HG03457 (cell line): ENCODE measurements around the gene ZNF496.
A peak's percentile ranks its signal among the peaks of the same experiment; 100 is the strongest.

ENCODE experiments used
- ATAC-seq: cut with Tn5 transposase; IDR thresholded peaks from one replicate; pipeline ENCODE4 v1.9.1; 2021; ENCODE audit warnings: moderate number of reproducible peaks; ENCODE audit not compliant: unreplicated experiment

ZNF496 gene

DNA sequence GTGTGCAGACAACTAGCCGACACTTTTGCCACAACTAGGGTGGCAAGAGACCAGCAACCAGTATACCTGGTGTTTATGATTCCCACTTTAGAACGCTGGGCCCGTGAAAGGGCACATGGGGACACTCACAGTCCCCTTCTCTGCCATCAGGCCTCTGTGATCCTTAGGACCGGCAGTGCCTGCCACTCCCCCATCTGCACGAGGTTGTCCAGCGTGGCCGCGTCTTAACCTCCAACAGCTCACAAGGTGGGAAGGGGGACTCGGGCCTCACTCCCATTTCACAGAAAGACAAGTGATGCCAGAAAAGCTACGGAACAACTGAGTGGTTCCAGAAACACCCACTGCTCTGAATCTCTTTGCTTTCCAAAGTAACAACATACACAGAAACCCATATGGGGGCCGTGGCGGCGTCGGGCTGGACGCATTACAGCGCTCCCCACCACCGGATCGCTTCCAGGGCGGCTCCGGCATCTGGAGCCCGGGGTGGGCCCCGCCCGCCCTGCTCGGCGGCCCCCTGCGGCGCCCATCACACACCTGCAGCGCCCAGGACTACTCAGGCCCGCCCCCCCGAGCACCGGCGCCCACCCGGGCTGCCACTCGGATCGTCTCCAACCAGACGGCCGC is 1.0 kb downstream of the ZNF496 start:
- ATAC-seq = peak; percentile 25

DNA sequence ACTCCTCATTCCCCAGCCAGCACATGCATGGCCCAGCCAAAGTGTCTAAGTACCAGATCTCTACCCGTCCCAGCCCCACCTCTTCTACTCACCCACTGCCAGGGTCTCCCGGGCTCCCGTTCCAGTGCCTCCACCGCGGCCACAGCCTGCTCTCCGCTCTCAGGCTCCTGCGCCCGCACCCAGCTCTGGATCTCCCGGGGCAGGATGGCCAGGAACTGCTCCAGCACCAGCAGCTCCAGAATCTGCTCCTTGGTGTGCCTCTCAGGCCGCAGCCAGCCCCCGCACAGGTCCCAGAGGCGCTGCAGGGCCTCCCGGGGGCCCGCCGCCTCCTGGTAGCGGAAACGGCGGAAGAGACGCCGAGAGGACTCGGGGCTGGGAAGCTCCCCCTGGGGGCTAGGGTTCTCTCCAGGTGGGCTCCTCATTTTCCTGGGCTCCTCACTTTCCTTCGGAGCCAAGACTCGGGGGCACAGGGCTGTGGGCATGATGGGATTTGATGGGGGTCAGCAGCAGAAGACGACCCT is 2.5 kb downstream of the ZNF496 start:
- no peak for ATAC-seq

DNA sequence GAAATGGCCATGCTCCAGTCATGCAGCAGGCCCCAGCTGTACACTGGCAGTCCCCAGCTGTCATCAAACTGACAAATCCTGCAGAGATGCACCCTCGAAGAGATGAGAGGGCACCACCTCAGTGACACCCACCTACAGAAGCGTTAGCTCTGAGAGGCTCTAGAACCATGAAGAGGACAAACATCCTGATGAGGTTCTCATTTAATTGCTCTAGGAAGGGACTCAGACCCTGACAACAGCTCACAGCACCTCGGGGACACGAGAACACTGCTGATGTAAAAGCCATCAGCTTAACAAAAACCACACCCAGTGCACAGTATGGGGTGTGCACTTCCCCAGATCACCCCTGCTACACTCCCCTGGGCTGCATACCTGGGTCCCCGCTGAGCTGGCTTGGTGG is 3.4 kb downstream of the ZNF496 start:
- no peak for ATAC-seq

DNA sequence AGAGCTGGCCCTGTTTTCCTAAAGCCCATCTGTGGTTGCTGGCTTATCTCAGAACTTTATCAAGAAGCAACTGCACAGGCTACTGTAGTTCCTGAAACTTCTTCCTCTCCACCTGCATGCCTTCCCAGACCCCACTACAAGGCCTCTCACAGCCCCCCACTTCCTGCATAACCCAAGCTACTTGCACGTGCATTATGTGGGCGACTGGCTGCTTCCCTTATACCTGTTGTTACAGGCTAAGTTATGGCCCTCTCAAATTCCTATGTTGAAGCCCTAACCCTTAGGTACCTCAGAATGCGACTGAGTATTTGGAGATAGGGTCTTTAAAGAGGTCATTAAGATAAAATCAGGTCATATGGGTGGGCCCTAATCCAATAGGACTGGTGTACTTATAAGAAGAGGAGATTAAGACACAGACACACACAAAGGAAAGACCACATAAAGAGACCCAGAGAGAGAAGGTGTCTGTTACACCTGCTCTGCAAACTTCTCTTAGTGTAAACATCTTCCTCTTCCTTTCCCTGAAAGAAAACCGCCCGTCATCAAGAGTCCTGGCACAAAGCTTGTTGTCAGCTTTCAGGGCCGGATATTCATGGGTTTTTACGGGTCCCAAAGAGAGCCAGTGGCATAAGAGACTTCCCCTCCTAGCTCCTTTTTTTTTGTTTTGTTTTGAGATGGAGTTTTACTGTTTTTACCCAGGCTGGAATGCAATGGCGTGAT is 5.1 kb downstream of the ZNF496 start:
- no peak for ATAC-seq

DNA sequence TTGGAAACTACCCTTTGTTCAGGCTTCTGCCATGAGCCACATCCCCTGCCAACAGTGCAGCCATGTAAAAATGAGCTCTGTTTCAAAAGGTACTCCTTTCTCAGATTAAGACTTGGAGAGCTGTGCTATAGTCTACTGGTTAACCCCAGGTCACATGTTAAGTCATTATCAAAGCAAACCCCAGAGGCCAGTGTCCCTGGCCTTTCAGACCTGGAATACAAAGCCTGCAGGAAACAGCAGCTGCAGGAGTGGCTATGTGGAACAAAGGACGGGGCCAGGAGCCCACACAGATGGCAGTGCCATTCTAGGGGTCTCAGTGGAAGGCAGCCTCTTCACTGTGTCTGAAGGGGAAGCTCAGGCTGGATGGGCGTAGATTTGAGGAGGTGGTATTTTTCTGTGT is 6.7 kb downstream of the ZNF496 start:
- no peak for ATAC-seq

- ATAC-seq = no peak
These were observed 7.4 kb downstream of the ZNF496 start for GRCh38 chr1:247324204-247324787.

DNA sequence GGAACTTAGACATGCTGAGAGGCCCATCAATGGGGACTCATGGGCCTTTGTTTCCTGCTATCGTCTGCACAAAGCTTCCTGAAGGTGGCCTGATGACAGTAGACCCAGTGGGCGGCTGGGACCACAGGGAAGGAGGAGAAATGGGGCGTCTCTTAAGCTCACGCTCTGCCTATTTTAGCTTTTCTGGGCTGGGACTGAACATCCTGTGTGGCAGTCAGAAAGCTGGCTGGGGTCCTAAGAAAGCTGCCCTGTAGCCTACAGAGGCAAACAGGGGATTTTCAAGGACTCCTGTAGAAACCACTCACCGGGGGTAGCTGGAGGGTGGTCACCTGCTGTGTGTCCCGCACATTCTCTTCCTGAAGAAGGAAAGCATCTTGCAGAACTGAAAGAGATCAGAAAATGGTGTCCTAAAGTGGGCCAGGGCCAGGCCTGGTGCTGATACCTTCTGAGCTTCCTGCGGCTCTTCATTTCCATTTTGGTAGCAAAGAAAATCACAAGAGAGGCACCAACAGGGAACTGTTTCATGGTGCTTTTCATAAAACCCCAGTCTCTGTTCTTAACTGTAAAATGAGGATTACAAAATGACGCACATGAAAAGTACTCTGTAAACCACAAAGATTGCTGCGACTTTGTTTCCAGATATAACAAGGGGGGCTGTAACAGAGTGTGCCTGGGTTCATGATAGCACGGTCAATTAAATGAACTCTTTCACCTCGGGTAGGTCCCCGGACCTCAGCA is 8.6 kb downstream of the ZNF496 start:
- ATAC-seq = no peak

DNA sequence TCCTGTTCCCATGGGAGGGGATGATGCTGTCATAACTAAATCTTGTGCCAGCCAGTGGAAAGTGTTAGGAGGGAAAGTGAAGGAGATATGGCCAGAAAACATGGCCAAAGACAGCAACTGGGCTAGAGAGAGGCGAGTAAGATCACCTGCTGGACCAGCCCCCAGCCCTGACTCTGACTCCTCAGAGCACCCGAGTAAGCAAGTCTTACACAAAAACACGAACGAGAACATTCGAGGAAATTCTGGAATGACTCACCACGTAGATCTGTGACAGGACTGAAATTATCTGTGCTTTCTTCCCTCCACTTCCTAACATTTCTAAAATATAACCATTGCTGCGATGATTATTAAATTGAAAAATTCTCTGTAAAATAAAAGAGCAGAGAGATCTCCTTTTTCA is 9.2 kb downstream of the ZNF496 start:
- ATAC-seq = no peak

GRCh38 chr1:247317702-247318101 is 14.0 kb downstream of the ZNF496 start:
- ATAC-seq = no peak

- ATAC-seq = no peak
These were observed 15.0 kb downstream of the ZNF496 start for GRCh38 chr1:247316590-247317197.

GRCh38 chr1:247304031-247304430 is 27.6 kb downstream of the ZNF496 start:
- ATAC-seq = no peak

- ATAC-seq = no peak
These were observed 28.5 kb downstream of the ZNF496 start for GRCh38 chr1:247303216-247303615.

DNA sequence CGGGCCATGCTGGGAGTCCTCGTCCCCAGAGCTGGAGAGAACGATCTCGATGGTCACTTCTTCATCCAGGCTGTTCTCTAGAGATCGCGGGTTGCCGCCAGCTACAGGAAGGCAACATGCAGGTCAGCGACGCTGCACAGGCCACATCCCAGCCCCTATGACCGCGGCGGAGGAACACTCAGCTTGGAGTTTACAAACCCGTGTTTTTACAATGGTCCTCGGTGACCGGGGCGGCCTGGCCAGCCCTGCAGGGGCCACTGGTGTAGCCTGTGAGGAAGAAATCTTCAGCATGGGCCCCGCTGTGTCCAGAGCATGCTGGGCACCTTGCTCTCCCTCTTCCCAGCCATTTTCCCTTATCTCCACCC is 30.5 kb downstream of the ZNF496 start:
- no peak for ATAC-seq

GRCh38 chr1:247300491-247301175 is 31.0 kb downstream of the ZNF496 start:
- no peak for ATAC-seq

DNA sequence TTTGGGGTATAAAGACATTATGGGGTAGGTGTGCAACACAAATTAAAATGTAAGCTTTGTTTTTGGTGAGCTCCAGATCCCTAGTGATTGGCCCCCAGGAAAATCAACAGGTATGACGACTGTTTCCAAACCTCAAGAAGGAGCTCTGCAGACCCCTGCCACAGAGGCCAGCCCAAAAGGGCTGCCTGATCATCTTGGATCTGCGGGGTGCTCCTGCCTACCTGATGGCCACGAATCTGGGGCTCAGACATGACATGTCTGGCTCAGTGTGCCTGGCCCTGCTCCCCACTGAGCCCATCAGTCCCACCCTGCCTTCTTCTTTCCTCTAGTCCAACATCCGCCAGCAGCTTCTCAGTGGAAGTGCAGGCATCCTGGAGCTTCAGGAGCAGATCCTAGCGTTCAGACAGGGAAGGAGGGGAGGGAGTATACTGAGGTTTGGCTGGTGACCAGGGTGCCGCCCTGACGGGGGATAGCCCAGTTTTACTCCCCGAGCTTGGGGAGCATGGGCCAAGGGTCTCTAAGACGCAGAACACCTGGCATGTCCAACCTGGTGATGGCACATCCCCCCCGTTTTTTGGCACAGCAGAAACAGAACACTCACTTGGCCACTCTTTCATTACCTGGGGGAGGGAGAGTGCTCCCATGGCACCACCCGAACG is 31.8 kb downstream of the ZNF496 start:
- no peak for ATAC-seq

DNA sequence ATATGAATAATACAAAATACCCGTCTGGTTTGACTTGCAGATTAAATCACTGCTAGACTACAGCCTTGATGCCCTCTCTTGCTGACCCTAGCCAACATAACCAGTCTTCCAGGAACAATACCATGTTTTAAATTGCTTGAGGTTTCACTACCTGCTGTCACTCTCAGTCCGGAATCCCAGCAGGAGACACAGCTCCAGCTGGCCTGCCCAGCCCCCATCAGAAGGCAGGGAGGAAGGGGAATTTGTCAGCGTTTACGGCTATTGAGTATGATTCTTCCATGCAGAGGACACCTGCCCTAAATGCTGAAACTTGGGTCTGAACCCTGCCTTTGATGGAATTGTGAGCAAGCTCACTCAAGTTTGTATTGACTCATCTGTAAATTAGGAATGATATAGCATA is 33.0 kb downstream of the ZNF496 start:
- ATAC-seq = no peak

DNA sequence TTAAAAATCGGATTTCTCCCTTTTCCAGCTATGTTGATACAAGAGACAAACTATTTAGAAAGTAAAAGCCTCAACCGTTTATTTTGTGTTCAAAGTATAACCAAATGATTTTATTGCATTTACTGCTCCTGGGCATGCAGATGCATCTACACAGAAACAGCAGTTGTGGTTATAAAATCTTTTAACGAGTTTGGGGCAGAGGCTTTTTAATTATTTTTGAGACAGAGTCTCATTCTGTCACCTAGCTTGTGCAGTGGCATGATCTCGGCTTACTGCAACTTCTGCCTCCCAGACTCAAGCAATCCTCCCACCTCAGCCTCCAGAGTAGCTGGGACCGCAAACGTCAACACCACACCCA is 33.6 kb downstream of the ZNF496 start:
- no peak for ATAC-seq

- ATAC-seq = no peak
These were observed 34.2 kb downstream of the ZNF496 start for GRCh38 chr1:247297263-247298123.

GRCh38 chr1:247296599-247297180 is 35.0 kb downstream of the ZNF496 start:
- ATAC-seq = no peak
